Astrocyte (in vitro differentiated cells and primary cell): ENCODE measurements around the gene CCL8. TPM values are rescaled to one million over a fixed set of nuclear protein-coding genes. Genes with fewer than 3 reads are reported as not detected.
A peak's percentile ranks its signal among the peaks of the same experiment; 100 is the strongest.

Source experiments
- DNase-seq: peaks from one replicate; pipeline ENCODE4 v3.0.0-alpha.2; 2010; ENCODE audit warnings: low read depth
- FAIRE-seq: peaks from 2 replicates; lab custom pipeline; 2011; peaks lifted over from hg19 to GRCh38; lab: Jason Lieb, UNC
- H2AFZ ChIP-seq: 2 replicates; pipeline ENCODE4 v1.6.0; 2012; ENCODE audit warnings: low read depth, low read length, inconsistent platforms
- H3K27ac ChIP-seq: 2 replicates; pipeline ENCODE4 v1.5.1; 2011; ENCODE audit warnings: low read depth, low read length, inconsistent platforms
- H3K27me3 ChIP-seq: 2 replicates; pipeline ENCODE4 v1.6.0; 2011; ENCODE audit warnings: low read length, inconsistent platforms; ENCODE audit not compliant: insufficient read depth
- H3K36me3 ChIP-seq: 2 replicates; pipeline ENCODE4 v1.5.1; 2011; ENCODE audit warnings: low read length, inconsistent platforms; ENCODE audit not compliant: insufficient read depth
- H3K4me1 ChIP-seq: 2 replicates; pipeline ENCODE4 v1.5.1; 2011; ENCODE audit warnings: low read length, inconsistent platforms; ENCODE audit not compliant: insufficient read depth
- H3K4me2 ChIP-seq: 2 replicates; pipeline ENCODE4 v1.6.0; 2012; ENCODE audit warnings: low read length, inconsistent platforms
- H3K4me3 ChIP-seq: 2 replicates; pipeline ENCODE4 v1.5.1; 2011; ENCODE audit warnings: low read depth, mild to moderate bottlenecking, low read length, inconsistent platforms; ENCODE audit not compliant: insufficient read depth
- H3K79me2 ChIP-seq: 2 replicates; pipeline ENCODE4 v1.6.0; 2012; ENCODE audit warnings: mild to moderate bottlenecking, low read length, inconsistent platforms; ENCODE audit not compliant: insufficient read depth
- H3K9ac ChIP-seq: 2 replicates; pipeline ENCODE4 v1.6.0; 2012; ENCODE audit warnings: mild to moderate bottlenecking, low read length, inconsistent platforms
- H3K9me3 ChIP-seq: 2 replicates; pipeline ENCODE4 v1.5.1; 2012; ENCODE audit warnings: low read depth, mild to moderate bottlenecking, low read length, inconsistent platforms; ENCODE audit not compliant: insufficient read depth
- H4K20me1 ChIP-seq: 2 replicates; pipeline ENCODE4 v1.6.0; 2012; ENCODE audit warnings: low read length, inconsistent platforms; ENCODE audit not compliant: insufficient read depth
- H3K27ac Mint-ChIP-seq: one replicate; pipeline ENCODE4 v1.8.0; 2021; ENCODE audit warnings: mild to moderate bottlenecking, mixed read lengths; ENCODE audit not compliant: unreplicated experiment
- H3K27me3 Mint-ChIP-seq: one replicate; pipeline ENCODE4 v1.8.0; 2021; ENCODE audit warnings: low read depth, mixed read lengths; ENCODE audit not compliant: unreplicated experiment
- H3K36me3 Mint-ChIP-seq: one replicate; pipeline ENCODE4 v1.8.0; 2021; ENCODE audit warnings: low read depth, mixed read lengths; ENCODE audit not compliant: unreplicated experiment
- H3K4me1 Mint-ChIP-seq: one replicate; pipeline ENCODE4 v1.8.0; 2021; ENCODE audit warnings: low read depth, mixed read lengths; ENCODE audit not compliant: unreplicated experiment
- H3K4me3 Mint-ChIP-seq: one replicate; pipeline ENCODE4 v1.8.0; 2021; ENCODE audit warnings: mild to moderate bottlenecking, moderate library complexity, mixed read lengths; ENCODE audit not compliant: unreplicated experiment
- H3K9me3 Mint-ChIP-seq: one replicate; pipeline ENCODE4 v1.8.0; 2021; ENCODE audit warnings: mild to moderate bottlenecking, mixed read lengths; ENCODE audit not compliant: unreplicated experiment
- CTCF ChIP-seq: IDR thresholded peaks from 2 replicates; pipeline ENCODE4 v1.5.1; 2011; ENCODE audit warnings: low read depth, mild to moderate bottlenecking, inconsistent platforms, low read length, moderate library complexity; ENCODE audit not compliant: insufficient read depth
- EZH2 ChIP-seq: IDR thresholded peaks from 2 replicates; pipeline ENCODE4 v1.6.1; 2012; ENCODE audit warnings: mild to moderate bottlenecking, low read length, inconsistent platforms; ENCODE audit not compliant: insufficient read depth
- total RNA-seq: library from RNA; stranded (reverse); gene quantifications from 2 replicates; pipeline ENCODE4 v1.2.1, GENCODE V29; 2021

CCL8 gene
- total RNA-seq, 1 donor from 2014 or later = not detected

- Mint-ChIP-seq H3K4me1 (no peaks in the 10 kb centered on the region), H3K36me3 (no peaks in the 10 kb centered on the region), H3K27ac (no peak overlapping the region), H3K27me3 (peaks cover 15% of the 10 kb centered on the region), H3K4me3 (no peak overlapping the region), H3K9me3 (peaks cover 7% of the 10 kb centered on the region)
- Histone ChIP-seq H3K4me2 (no peak overlapping the region), H3K4me1 (no peaks in the 10 kb centered on the region), H3K27me3 (peaks cover 3% of the 10 kb centered on the region), H3K4me3 (no peak overlapping the region), H3K27ac (no peak overlapping the region), H3K9me3 (no peaks in the 10 kb centered on the region), H2AFZ (no peak overlapping the region), H3K9ac (no peak overlapping the region), H3K36me3 (no peaks in the 10 kb centered on the region), H3K79me2 (no peaks in the 10 kb centered on the region), H4K20me1 (no peaks in the 10 kb centered on the region)
- FAIRE-seq = no peak
- TF ChIP-seq CTCF = no peak
- DNase-seq = no peak
Observed at GRCh38 chr17:34352191-34352590, 33.0 kb downstream of the CCL8 start.

GRCh38 chr17:34354637-34355036 is 35.4 kb downstream of the CCL8 start:
- TF ChIP-seq CTCF = no peak
- TF ChIP-seq EZH2 = no peak
- Histone ChIP-seq H3K27me3 (no peaks in the 10 kb centered on the region), H2AFZ (no peak overlapping the region), H3K79me2 (no peaks in the 10 kb centered on the region), H4K20me1 (no peaks in the 10 kb centered on the region), H3K4me2 (no peak overlapping the region), H3K9me3 (no peaks in the 10 kb centered on the region), H3K36me3 (no peaks in the 10 kb centered on the region), H3K4me1 (no peaks in the 10 kb centered on the region), H3K27ac (no peak overlapping the region), H3K9ac (no peak overlapping the region), H3K4me3 (no peak overlapping the region)
- Mint-ChIP-seq H3K27me3 (peaks cover 21% of the 10 kb centered on the region), H3K4me1 (no peaks in the 10 kb centered on the region), H3K36me3 (no peaks in the 10 kb centered on the region), H3K4me3 (no peak overlapping the region), H3K9me3 (peaks cover 7% of the 10 kb centered on the region), H3K27ac (no peak overlapping the region)
- DNase-seq (peak; percentile 3), FAIRE-seq (no peak)

- H3K27me3 Mint-ChIP-seq = peaks cover 21% of the 10 kb centered on the region
- no peak within 1 kb of the TSS for H3K27ac ChIP-seq
Observed at GRCh38 chr17:34356194-34356593, 37.0 kb downstream of the CCL8 start, which contains the start of gene CCL13. CCL13 (plus strand) TSS chr17:34356480; CDS start chr17:34356527, 47 bp downstream.

More at GRCh38 chr17:34356194-34356593, 37.0 kb downstream of the CCL8 start, which contains the start of gene CCL13:
- Histone ChIP-seq H3K9ac (no peak within 1 kb of the TSS), H3K79me2 (no peaks in the 10 kb centered on the region), H3K4me2 (no peak within 1 kb of the TSS), H3K36me3 (no peaks in the 10 kb centered on the region), H3K27me3 (no peaks in the 10 kb centered on the region), H4K20me1 (no peaks in the 10 kb centered on the region), H3K9me3 (no peaks in the 10 kb centered on the region), H3K4me1 (no peaks in the 10 kb centered on the region), H3K4me3 (no peak within 1 kb of the TSS), H2AFZ (no peak within 1 kb of the TSS)
- Mint-ChIP-seq H3K27ac (no peak within 1 kb of the TSS), H3K36me3 (no peaks in the 10 kb centered on the region), H3K4me3 (no peak within 1 kb of the TSS), H3K4me1 (no peaks in the 10 kb centered on the region), H3K9me3 (peaks cover 7% of the 10 kb centered on the region)
- FAIRE-seq (no peak), DNase-seq (no peak)
- no peak for TF ChIP-seq EZH2
- TF ChIP-seq CTCF = no peak
